ENCODE data around the gene DLG1.

- TF ChIP-seq CTCF (IDR thresholded peaks at IDR 0.05; ENCODE audit: low read depth, low read length, missing input control) (no peak), JUND (IDR thresholded peaks at IDR 0.05) (no peak), MAX (IDR thresholded peaks at IDR 0.05) (no peak), GABPA (IDR thresholded peaks at IDR 0.05 in 1 of 2, conservative IDR thresholded peaks at IDR 0.05 in 1 of 2) (no peak), REST (IDR thresholded peaks at IDR 0.05) (no peak), FOXA1 (IDR thresholded peaks at IDR 0.05) (no peak), RXRA (IDR thresholded peaks at IDR 0.05) (no peak)
Measured at GRCh38 chr3:197196192-197196591, 102.2 kb downstream of the DLG1 start.

Data from liver (tissue), 3 donors.